Tibial artery (tissue), 4 donors: Measurements from ENCODE around the gene NBEA.
"Not testable (repeated sequence)": the region's sequence is repeated elsewhere in the genome, so short reads cannot be mapped to it uniquely, and the experiment has no call there.

Source experiments
- DNase-seq, 2 donors: peaks; one replicate each; pipeline ENCODE4 v3.0.0-alpha.2; 2019
- H3K27ac ChIP-seq, 2 donors: fragments of 200-600 bp; sonication (generic) in 1 of 2; 1 replicate in 1 of 2; 2 replicates in 1 of 2; pipeline ENCODE4 v1.5.1; 2018 to 2019; ENCODE audit warnings: mild to moderate bottlenecking in 1 of 2
- H3K27me3 ChIP-seq, 2 donors: fragments of 200-600 bp; sonication (generic) in 1 of 2; one replicate each; pipeline versions ENCODE4 v1.5.1 to v1.6.0; 2016 to 2019
- H3K36me3 ChIP-seq, 3 donors: fragments of 200-600 bp; sonication (generic) in 2 of 3; one replicate each; pipeline ENCODE4 v1.5.1; 2016 to 2019; ENCODE audit warnings: mild to moderate bottlenecking in 2 of 3
- H3K4me1 ChIP-seq, 4 donors: fragments of 200-600 bp; sonication (generic) in 2 of 4; 1 replicate in 3 of 4; 2 replicates in 1 of 4; pipeline ENCODE4 v1.5.1; 2016 to 2019
- H3K4me3 ChIP-seq, 2 donors: fragments of 200-600 bp; sonication (generic) in 1 of 2; 1 replicate in 1 of 2; 2 replicates in 1 of 2; pipeline ENCODE4 v1.5.1; 2018 to 2019; ENCODE audit warnings: mild to moderate bottlenecking in 2 of 2
- H3K9me3 ChIP-seq, 3 donors: fragments of 200-600 bp; sonication (generic) in 1 of 3; one replicate each; pipeline ENCODE4 v1.5.1; 2016 to 2019
- intact Hi-C: fragments of 100-400 bp; cut with DNase I; formaldehyde crosslinking; loops from one replicate; pipeline ENCODE4 v1.15.0; 2023; ENCODE audit warnings: low total_unique reads
- TF ChIP-seq, protein P1 (sequence below), 2 experiments: fragments of 200-600 bp in 1 of 2; fragments of 450-650 bp in 1 of 2; IDR thresholded peaks; one replicate each; pipeline ENCODE4 v1.5.1; 2017 to 2019; ENCODE audit warnings: antibody characterized with exemption in 2 of 2, mild to moderate bottlenecking in 1 of 2, moderate library complexity in 1 of 2

The NBEA gene

DNA sequence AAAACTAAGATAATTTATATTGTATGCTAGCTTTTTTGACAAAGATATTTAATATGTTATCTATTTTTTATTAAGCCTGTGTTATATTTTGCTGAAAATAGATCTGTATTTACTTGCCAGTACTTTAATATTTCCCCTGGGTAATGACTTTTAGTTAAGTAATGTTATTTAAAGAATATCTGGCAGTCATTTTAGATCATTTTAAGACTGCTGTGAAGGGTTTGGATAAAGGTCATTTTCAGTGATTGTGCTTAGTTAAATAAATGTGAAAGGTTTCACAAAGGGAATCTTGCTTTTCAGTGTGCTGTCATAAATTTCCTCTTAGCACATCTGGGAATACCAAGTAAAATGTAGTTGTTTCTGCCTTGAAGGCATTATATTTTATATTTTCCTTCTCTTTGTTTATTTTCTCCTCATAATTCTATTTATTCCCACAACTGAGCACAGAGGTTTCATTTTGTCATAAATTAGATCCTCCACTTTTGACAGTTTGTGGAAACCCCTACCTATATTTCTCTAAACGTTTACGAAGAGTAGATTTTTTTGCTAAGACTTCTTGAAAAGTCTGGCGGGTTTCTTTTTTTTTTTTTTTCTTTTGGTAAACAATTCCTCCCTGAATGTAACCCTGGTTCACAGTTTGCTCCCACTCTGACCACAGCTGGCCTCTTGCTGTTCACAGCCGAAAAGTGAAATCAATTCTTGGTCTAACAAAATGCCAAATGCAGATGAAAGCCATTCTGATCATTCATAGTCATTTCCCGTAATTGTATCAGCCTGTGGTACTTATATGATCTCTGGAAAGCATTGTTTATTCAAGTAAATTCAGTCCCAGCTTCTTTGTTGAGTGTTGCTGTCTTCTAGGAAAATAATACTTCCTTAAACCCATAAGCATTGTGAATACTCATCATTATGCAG lies 446.6 kb downstream of the NBEA start:
- no peaks in the 10 kb centered on the region for H3K36me3 ChIP-seq
- H3K27ac ChIP-seq = peak overlapping the region; percentile 42 to 55
- DNase-seq = no peak
- intact Hi-C loops = no loop called here
- H3K4me1 ChIP-seq = peaks cover 0 to 30% (median 2%) of the 10 kb centered on the region in 4 donors
- H3K9me3 ChIP-seq = no peaks in the 10 kb centered on the region
- TF ChIP-seq, protein P1, sequence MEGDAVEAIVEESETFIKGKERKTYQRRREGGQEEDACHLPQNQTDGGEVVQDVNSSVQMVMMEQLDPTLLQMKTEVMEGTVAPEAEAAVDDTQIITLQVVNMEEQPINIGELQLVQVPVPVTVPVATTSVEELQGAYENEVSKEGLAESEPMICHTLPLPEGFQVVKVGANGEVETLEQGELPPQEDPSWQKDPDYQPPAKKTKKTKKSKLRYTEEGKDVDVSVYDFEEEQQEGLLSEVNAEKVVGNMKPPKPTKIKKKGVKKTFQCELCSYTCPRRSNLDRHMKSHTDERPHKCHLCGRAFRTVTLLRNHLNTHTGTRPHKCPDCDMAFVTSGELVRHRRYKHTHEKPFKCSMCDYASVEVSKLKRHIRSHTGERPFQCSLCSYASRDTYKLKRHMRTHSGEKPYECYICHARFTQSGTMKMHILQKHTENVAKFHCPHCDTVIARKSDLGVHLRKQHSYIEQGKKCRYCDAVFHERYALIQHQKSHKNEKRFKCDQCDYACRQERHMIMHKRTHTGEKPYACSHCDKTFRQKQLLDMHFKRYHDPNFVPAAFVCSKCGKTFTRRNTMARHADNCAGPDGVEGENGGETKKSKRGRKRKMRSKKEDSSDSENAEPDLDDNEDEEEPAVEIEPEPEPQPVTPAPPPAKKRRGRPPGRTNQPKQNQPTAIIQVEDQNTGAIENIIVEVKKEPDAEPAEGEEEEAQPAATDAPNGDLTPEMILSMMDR (IDR thresholded peaks at IDR 0.05) = no peak
- peak overlapping the region; percentile 15 to 21 for H3K4me3 ChIP-seq
- no peaks in the 10 kb centered on the region for H3K27me3 ChIP-seq

DNA sequence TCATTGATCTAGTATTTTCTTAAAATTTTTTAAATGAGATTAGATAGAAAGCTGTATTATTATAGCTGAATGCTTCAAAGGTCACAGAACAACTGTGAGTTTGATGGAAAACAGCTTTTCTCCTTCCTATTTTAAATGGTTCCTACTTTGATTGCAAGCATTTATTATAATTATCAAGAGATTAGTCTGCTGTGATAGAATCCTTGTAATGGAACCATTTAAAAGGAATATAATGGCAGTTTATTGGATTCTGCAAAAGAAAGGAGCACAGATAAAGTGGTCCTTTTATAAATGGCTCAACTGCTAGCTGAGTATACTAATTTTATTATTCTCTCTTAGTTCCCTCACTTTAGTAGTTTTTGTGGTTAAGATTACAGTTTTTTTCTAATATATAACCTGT lies 447.5 kb downstream of the NBEA start:
- intact Hi-C loops = no loop called here
- Histone ChIP-seq H3K4me3 (no peak overlapping the region), H3K27me3 (no peaks in the 10 kb centered on the region), H3K4me1 (peaks cover 0 to 30% (median 2%) of the 10 kb centered on the region in 4 donors), H3K9me3 (no peaks in the 10 kb centered on the region), H3K27ac (no peak overlapping the region), H3K36me3 (no peaks in the 10 kb centered on the region)
- TF ChIP-seq, protein P1 (IDR thresholded peaks at IDR 0.05) = no peak
- DNase-seq = no peak

DNA sequence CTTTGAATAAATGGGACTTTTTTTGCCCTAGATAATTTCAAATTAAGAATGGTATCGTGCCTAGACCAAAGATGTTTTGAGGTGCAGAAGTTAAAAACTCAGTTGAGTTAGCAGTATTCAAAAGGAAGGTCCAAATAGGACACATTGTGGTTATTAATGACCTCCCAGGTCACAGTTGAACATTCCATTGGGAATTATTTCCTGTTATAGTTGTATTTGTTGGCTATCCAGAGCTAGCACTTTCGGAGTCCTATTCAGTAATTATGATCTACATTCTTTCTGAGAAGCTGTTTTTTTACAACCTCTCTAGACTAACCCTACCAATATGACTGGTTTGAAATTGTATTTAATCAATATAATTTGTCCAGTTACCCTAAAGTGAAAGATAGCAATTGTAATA lies 450.7 kb downstream of the NBEA start:
- Histone ChIP-seq H3K27ac (no peak overlapping the region), H3K9me3 (no peaks in the 10 kb centered on the region), H3K4me3 (no peak overlapping the region), H3K36me3 (no peaks in the 10 kb centered on the region), H3K27me3 (no peaks in the 10 kb centered on the region), H3K4me1 (peaks cover 0 to 30% (median 2%) of the 10 kb centered on the region in 4 donors)
- intact Hi-C loops = no loop called here
- DNase-seq = no peak
- TF ChIP-seq, protein P1 (IDR thresholded peaks at IDR 0.05) = no peak

DNA sequence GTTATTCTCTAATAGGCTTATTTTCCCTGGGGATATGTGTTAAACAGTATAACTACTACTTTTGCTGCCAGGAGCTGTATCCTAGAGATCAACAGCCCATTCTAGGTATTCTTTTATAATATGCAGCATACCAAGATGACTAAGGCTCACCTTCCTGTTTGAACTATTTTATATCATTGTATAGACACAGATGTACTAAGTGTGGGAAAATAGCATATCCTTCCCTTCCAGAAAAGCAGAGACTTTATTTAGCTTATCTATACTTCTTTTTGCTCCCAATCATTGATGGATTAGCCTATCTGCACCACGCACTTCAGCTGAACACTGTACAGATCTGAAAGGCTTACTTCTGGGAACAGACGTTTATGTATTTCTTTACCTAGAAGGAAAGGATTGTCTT lies 451.8 kb downstream of the NBEA start:
- DNase-seq = no peak
- Histone ChIP-seq H3K9me3 (peaks cover 0 to 7% (median 6%) of the 10 kb centered on the region in 3 donors), H3K4me1 (peaks cover 0 to 19% (median 2%) of the 10 kb centered on the region in 4 donors), H3K27ac (no peak overlapping the region), H3K4me3 (no peak overlapping the region), H3K36me3 (no peaks in the 10 kb centered on the region), H3K27me3 (no peaks in the 10 kb centered on the region)
- intact Hi-C loops = no loop called here
- TF ChIP-seq, protein P1 (IDR thresholded peaks at IDR 0.05) = no peak

DNA sequence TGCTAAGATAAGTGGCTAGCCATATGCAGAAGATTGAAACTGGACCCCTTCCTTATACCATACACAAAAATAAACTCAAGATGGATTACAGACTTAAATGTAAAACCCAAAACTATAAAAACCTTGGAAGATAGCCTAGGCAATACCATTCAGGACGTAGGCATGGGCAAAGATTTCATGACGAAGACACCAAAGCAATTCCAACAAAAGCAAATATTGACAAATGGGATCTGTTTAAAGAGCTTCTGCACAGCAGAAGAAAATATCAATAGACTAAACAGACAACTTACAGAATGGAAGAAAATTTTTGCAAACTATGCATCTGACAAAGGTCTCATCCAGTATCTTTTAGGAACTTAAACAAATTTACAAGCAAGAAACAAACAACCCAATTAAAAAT lies 466.2 kb downstream of the NBEA start:
- H3K4me3 ChIP-seq, intact Hi-C loops, H3K4me1 ChIP-seq, H3K27ac ChIP-seq, DNase-seq, H3K27me3 ChIP-seq, H3K36me3 ChIP-seq, H3K9me3 ChIP-seq: not testable (repeated sequence)

DNA sequence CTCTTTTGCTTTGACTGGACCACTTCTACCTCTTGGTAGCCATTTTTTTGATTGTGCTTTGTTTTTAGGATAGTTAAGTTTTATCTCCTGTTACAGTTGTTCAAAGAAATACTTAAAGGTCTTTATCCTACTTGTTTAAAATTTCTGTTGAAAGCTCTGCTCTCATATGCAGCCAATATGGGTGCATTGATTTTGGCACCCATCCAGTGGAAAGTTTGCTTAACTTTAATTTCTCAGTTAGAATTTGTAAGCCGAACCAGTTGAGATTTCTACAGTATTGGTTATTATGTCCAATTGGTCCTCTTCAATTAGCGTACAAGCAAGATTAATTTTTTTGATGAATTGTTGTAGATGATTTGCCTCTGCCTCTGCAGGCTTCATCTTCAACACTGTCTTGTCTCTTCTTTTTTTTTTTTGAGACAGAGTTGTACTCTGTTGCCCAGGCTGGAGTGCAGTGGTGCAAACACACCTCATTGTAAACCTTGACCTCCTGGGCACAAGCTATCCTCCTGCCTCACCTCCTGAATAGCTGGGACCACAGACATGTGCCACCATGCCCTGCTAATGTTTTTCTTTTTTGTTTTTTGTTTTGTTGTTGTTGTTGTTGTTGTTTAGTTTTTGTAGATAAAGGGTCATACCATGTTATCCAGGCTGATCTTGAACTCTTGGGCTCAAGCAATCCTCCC lies 469.1 kb downstream of the NBEA start:
- Histone ChIP-seq H3K36me3 (no peaks in the 10 kb centered on the region), H3K9me3 (no peaks in the 10 kb centered on the region), H3K27me3 (no peaks in the 10 kb centered on the region), H3K4me3 (no peak overlapping the region), H3K4me1 (no peaks in the 10 kb centered on the region), H3K27ac (no peak overlapping the region)
- intact Hi-C loops = no loop called here
- TF ChIP-seq, protein P1 (IDR thresholded peaks at IDR 0.05) = no peak
- DNase-seq = no peak
